ENCODE data around the gene SLC25A11. TPM values are rescaled to one million over a fixed set of nuclear protein-coding genes. Genes with fewer than 3 reads are reported as not detected.

The SLC25A11 gene
- total RNA-seq, 1 donor from 2014 or later, result 246 TPM

DNA sequence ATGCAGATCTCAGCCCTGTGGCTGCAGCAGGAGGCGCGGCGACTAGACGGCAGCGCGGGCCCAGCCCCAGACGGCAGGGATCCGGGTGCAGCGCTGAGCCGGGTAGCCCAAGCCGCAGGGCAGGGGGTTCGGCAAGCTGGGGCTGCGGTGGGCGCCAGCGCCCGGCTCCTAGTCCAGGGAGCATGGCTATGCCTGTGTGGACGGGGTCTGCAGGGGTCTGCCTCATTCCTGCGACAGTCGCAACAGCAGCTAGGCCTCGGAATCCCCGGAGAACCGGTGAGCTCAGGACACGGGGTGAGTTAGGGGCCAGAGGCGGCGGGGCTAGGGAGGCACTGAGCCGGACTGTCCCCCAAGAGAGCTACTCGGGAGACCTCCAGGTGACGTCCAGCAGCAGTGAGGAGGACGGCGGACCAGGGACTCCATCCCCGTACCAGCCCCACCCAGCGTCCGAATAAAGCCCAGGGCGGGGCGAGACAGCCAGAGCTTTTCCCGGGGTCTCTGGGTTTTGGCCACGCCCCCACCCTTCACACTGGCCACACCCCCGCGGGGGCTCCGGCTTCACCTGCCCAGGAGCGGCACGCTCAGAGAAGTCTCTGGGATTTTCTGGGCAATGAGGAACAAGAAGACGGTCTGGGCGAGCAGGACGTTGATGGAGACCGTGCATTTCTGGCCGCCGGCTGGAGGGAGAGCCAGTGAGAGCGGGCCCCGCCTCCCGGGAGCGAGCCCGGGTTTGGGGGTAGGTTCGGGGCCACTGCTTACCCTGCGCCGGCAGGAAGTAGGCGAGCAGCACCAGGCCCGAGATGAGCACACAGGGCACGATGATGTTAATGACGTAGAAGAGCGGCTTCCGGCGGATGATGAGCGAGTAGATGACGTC lies 39.4 kb downstream of the SLC25A11 start:
- ATAC-seq, result no peak
- DNase-seq, result peak; percentile 40
- intact Hi-C loops (cut with micrococcal nuclease), result loop anchor here (10.0 kb wide), 1 partner anchor 164 kb away; no protein-coding TSS in a partner anchor

DNA sequence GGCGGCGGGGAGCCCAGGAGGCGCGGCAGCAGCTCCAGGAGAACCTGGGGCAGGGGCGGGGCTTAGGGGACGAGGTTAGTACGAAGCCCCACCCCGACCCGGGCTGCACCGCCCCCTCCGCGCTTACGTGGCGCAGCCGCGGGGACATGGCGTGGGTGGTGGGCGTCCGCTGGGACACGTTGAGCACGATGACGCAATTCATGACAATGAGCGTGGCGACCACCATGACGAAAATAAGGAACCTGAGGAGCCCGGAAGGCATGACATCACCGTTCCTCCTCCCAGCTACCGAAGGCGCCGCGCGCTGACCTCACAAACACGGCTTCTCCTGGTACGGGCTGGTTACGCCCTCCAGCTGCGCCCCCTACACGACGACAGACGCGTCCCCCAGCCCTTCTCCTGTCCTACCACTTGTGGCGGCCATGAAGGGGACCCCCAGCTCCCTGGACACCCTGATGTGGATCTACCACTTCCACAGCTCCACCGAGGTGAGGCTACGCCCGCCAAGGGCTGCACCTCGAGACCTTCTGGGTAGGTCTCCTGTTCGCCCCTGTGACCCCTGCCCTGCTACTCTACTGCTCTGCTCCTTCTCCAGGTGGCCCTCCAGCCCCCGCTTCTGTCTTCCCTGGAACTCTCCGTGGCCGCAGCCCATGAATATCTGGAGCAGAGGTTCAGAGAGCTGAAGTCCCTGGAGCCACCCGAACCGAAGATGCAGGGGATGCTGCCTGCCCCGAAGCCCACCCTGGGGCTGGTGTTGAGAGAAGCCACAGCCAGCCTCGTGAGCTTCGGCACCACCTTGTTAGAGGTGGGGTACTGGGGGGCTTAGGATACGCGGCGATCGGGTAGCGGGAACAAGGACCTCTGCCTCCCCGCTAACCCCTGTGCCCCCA lies 40.3 kb downstream of the SLC25A11 start, which contains the start of gene C17orf107:
Gene C17orf107, plus strand, starts transcription at position 196 of the 890 bp plus-strand sequence. Its CDS starts 227 bp downstream, at position 423.
- DNase-seq, result peak; percentile 86
- intact Hi-C loops (cut with micrococcal nuclease), result loop anchor here (10.0 kb wide), 2 partner anchors 165 to 185 kb away; partner anchors contain the start of gene ARRB2
- ATAC-seq, result peak; percentile 75

DNA sequence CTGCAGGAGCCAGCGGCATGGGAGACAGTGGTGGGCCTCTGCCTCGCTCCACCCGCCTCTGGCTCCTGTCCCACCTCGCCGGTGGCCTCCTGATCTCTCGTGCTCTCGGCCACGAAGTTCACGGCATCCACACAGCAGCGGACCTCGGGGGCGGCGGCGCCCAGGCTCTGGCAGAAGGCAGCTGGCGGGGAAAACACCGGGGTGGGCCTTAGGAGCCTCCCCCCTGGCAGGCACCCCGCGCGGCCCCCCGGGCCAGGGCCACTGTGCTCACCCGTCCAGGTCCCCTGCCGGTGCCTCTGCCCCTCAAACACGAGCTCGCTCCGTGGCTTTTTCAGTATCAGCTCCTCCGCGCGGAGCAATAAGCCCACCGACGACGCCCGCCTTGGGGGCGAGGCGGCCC lies 40.9 kb downstream of the SLC25A11 start:
- intact Hi-C loops (cut with micrococcal nuclease), result loop anchor here (10.0 kb wide), 1 partner anchor 184 kb away; the partner anchor contains the start of gene ARRB2
- ATAC-seq, result no peak
- peak; percentile 41 for DNase-seq

DNA sequence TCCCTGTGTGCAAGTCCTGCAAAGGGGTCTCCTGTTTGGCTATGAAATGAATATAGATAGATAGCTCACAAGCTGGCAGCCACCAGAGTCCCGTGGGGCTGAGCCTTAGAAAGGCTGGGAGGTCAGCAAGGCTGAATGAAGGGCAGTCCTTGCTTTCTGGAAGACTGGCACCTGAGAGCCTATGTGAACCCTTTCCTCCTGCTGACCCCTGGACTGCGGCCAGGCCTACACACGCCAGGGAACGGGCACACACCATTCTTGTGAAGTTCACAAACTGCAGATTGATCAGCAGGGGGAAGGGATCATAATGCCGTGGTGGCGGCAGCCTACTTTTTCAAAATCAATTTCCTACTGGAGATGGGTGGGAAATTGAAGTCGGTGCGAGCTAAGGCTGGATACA lies 41.5 kb downstream of the SLC25A11 start:
- no peak for ATAC-seq
- intact Hi-C loops (cut with micrococcal nuclease), result loop anchor here (10.0 kb wide), 1 partner anchor 184 kb away; the partner anchor contains the start of gene ARRB2
- DNase-seq, result peak; percentile 34

DNA sequence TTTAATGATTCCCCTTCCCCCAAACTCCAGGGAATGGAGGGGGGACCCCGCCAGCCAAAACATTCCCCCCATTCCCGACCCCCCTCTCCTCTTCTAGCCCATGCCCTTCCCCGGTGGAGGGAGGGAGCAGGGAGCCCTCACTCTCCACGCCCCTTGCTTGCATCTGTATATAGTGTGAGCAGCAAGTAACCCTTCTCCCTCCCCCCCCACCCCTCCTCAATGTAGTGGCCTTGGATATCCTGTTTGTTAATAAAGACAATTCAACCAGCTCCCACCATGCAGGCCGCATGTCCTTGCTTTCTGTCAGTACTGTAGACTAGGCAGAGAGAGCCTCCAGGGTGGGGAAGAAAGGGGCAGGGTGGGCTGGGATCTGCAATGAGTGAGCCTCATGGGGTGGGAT lies 42.1 kb downstream of the SLC25A11 start:
- intact Hi-C loops (cut with micrococcal nuclease), result loop anchor here (10.0 kb wide), 1 partner anchor 183 kb away; the partner anchor contains the start of gene ARRB2
- DNase-seq (no peak), ATAC-seq (no peak)

DNA sequence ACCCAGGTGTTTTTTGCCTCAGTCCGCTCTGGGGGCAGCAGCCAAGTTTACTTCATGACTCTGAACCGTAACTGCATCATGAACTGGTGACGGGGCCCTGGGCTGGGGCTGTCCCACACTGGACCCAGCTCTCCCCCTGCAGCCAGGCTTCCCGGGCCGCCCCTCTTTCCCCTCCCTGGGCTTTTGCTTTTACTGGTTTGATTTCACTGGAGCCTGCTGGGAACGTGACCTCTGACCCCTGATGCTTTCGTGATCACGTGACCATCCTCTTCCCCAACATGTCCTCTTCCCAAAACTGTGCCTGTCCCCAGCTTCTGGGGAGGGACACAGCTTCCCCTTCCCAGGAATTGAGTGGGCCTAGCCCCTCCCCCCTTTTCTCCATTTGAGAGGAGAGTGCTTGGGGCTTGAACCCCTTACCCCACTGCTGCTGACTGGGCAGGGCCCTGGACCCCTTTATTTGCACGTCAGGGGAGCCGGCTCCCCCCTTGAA lies 42.6 kb downstream of the SLC25A11 start:
- peak; percentile 18 for DNase-seq
- intact Hi-C loops (cut with micrococcal nuclease), result loop anchor here (10.0 kb wide), 1 partner anchor 182 kb away; the partner anchor contains the start of gene ARRB2
- no peak for ATAC-seq

DNA sequence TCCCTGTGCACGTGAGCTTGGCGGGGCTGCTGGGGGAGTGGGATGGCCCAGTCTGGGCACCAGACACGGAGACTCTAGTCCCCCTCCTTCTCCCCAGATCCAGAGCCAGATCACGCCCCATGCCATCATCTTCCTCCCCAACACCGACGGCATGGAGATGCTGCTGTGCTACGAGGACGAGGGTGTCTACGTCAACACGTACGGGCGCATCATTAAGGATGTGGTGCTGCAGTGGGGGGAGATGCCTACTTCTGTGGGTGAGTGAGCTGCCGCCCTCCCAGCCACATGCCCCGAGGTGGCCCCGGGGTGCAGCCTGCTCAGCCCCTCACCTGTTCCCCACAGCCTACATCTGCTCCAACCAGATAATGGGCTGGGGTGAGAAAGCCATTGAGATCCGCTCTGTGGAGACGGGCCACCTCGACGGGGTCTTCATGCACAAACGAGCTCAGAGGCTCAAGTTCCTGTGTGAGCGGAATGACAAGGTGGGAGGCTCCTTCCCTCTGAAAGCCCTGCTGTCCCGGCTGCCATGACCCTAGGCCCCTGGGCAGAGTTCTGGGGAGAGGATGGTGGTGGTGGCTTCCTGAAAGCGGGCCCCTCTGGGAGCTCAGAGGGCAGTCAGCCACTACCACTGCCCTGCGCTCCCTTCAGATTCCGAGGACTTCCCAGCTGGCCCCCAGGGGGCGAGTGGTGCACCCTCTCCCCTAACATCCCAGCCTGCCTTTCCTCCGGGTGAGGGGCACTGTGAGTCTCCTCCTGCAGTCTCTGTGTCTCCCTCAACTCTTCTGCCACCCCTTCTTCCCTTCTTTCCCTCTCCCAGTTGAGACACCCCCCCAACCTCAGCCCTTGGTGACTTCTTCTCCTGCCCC lies 43.3 kb downstream of the SLC25A11 start:
- DNase-seq (peak; percentile 29), ATAC-seq (no peak)
- intact Hi-C loops (cut with micrococcal nuclease), result loop anchor here (10.0 kb wide), 1 partner anchor 182 kb away; the partner anchor contains the start of gene ARRB2

DNA sequence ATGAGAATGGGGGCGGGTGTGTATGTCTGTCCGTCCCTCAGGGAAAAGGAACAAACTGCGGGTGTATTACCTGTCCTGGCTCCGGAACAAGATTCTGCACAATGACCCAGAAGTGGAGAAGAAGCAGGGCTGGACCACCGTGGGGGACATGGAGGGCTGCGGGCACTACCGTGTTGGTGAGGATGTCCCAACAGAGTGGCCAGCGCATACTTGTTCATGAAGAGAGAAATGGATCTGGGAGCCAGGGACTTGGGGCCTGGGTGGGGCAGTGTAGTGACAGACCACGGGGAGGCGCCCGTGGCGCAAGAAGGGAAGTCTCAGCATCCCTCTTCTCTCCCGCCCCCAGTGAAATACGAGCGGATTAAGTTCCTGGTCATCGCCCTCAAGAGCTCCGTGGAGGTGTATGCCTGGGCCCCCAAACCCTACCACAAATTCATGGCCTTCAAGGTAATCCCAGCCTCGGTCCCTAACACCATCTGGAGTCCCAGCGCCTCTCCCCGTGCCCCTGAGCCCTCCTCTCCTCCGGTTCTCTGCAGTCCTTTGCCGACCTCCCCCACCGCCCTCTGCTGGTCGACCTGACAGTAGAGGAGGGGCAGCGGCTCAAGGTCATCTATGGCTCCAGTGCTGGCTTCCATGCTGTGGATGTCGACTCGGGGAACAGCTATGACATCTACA lies 44.1 kb downstream of the SLC25A11 start:
- DNase-seq, result peak; percentile 25

DNA sequence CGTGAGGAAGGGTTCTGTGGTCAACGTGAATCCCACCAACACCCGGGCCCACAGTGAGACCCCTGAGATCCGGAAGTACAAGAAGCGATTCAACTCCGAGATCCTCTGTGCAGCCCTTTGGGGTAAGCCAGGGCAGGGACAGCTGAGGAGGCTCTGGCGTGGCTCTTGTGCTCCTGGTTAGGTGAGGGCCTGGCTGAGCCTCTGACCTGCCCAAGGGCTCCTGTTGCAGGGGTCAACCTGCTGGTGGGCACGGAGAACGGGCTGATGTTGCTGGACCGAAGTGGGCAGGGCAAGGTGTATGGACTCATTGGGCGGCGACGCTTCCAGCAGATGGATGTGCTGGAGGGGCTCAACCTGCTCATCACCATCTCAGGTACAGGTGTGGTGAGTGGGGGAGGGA lies 44.7 kb downstream of the SLC25A11 start:
- no peak for ATAC-seq
- intact Hi-C loops (cut with micrococcal nuclease), result loop anchor here (10.0 kb wide), 1 partner anchor 180 kb away; the partner anchor contains the start of gene ARRB2
- peak; percentile 12 for DNase-seq

More for the DNA sequence above, 44.1 kb downstream of the SLC25A11 start:
- intact Hi-C loops (cut with micrococcal nuclease), result loop anchor here (10.0 kb wide), 1 partner anchor 181 kb away; the partner anchor contains the start of gene ARRB2
- ATAC-seq, result no peak

DNA sequence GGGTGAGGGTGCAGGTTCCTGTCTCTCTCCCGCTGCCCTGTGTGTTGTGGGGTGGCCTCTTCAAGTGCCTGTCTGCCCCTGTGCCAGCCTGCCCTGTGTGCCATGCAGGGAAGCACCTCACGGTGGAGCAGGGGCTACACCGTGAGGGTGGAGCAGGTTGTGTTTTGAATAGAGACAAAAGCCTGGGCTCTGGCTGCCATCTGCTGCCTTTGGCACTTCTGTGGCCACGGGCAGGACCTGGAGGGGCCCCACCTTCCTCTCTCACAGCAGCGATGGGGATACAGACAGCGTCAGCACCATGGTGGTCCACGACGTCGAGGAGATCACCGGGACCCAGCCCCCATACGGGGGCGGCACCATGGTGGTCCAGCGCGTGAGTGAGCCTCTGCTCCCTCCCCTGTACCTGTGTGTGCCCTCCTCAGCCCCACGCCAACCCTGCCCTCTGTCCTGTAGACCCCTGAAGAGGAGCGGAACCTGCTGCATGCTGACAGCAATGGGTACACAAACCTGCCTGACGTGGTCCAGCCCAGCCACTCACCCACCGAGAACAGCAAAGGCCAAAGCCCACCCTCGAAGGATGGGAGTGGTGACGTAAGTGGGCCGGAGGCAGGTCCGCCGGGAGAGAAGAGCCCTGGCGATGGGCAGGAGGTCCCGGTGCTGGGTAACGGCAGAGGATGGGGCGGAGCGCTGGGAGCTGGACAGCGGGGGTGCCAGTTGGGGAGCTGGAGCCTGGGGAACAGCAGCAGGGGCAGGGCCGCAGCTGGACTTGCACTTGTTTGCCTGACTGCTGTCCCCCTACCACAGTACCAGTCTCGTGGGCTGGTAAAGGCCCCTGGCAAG lies 45.9 kb downstream of the SLC25A11 start:
- no peak for ATAC-seq
- intact Hi-C loops (cut with micrococcal nuclease), result loop anchor here (10.0 kb wide), 1 partner anchor 179 kb away; the partner anchor contains the start of gene ARRB2
- DNase-seq, result no peak

DNA sequence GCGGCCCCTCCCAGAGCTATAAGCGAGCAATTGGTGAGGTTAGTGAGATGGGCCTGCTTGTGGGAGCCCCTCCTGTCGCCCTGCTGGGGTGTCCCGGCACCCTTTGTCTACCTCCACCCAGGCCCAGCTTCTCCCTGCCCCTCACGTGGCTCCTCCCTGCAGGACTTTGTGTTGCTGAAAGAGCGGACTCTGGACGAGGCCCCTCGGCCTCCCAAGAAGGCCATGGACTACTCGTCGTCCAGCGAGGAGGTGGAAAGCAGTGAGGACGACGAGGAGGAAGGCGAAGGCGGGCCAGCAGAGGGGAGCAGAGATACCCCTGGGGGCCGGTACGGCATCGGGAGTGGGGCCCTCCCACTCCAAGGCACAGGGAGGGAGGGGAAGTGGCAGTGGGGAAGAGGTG lies 46.6 kb downstream of the SLC25A11 start:
- DNase-seq, result no peak
- intact Hi-C loops (cut with micrococcal nuclease), result loop anchor here (10.0 kb wide), 1 partner anchor 178 kb away; the partner anchor contains the start of gene ARRB2
- ATAC-seq, result no peak

DNA sequence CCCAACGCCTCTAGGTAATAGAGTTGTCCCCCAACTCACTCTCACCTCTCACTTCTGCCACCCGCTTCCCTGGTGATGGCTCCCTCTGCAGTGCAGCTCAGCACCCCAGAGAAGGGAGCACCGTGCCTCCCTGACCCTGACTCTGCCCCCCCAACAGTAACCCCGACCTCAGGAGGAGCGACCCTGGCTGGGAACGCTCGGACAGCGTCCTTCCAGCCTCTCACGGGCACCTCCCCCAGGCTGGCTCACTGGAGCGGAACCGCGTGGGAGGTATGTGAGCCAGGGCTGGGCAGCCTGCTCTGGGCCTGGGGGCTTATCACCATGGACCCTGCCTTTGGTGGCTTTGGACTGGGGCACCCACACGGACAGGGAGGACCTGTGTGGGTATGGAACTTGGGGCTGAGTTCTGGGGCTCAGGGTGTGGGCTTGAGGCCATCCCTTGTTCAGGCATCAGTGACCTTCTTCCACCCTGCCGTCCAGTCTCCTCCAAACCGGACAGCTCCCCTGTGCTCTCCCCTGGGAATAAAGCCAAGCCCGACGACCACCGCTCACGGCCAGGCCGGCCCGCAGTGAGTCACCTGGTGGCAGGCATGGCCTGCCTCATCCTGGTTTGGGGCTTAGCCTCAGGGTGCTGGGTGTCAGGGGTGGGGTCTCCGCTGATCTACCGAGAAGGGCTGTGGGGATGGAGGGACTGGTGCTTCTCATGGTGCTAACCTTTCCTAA lies 47.2 kb downstream of the SLC25A11 start:
- ATAC-seq (no peak), DNase-seq (no peak)
- intact Hi-C loops (cut with micrococcal nuclease), result loop anchor here (10.0 kb wide), 1 partner anchor 178 kb away; the partner anchor contains the start of gene ARRB2

DNA sequence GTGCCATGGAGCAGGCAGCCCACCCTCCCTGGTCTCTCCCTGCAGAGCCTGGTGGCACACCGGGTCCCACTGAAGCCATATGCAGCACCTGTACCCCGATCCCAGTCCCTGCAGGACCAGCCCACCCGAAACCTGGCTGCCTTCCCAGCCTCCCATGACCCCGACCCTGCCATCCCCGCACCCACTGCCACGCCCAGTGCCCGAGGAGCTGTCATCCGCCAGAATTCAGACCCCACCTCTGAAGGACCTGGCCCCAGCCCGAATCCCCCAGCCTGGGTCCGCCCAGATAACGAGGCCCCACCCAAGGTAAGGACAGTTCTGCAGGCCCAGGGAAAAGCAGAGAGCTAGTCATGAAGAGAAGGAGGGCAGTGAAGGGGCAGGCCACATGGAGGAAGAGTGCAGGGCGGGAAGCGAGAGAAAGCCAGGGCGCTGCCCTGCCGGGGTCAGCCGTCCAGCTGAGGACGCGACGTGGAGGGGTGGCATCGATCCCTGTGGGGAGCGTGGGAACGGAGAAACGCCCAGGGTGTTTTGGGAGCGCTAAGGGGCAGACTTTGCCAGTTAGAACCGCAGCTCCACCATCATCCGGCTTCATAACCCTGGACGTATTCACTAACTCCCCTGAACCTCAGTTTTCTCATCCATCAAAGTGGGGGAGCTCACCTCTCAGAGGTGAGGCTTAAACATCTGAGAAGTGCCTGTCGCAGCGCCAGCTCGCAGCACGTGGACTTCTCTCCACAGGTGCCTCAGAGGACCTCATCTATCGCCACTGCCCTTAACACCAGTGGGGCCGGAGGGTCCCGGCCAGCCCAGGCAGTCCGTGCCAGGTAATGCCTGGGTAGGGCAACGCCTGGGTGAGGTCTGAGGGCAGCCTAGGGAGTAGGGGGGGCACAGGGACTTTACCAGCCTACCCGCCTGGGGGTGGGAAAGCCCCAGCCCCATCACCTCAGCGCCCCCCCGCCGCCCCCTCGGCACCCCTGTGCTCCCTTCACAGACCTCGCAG lies 48.1 kb downstream of the SLC25A11 start:
- intact Hi-C loops (cut with micrococcal nuclease), result loop anchor here (10.0 kb wide), 1 partner anchor 177 kb away; the partner anchor contains the start of gene ARRB2
- ATAC-seq, result no peak

DNA sequence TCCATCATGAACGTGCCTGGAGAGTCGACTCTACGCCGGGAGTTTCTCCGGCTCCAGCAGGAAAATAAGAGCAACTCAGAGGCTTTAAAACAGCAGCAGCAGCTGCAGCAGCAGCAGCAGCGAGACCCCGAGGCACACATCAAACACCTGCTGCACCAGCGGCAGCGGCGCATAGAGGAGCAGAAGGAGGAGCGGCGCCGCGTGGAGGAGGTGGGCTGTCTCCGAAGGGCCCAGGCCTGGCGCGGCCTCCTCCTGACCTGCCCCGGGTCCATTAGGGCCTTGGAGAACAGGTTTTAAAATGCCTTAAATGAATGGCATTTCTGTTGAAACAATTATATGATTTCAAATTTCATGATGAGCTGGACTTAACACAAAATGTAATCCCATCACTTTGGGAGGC lies 52.3 kb downstream of the SLC25A11 start:
- no peak for ATAC-seq
- no peak for DNase-seq
- intact Hi-C loops (cut with micrococcal nuclease), result loop anchor here (10.0 kb wide), 1 partner anchor 93 kb away; the partner anchor contains the start of gene PSMB6

More for the DNA sequence above, 48.1 kb downstream of the SLC25A11 start:
- no peak for DNase-seq

Data from left ventricle myocardium superior (tissue), 1 donor.